Measurements from ENCODE around the gene C5orf58.

Gene C5orf58

GRCh38 chr5:170223360-170223759 lies 9.4 kb upstream of the C5orf58 start:
- TF ChIP-seq EZH2phosphoT487 (IDR thresholded peaks at IDR 0.05; ENCODE audit: borderline replicate concordance) (no peak), CTCF (conservative IDR thresholded peaks at IDR 0.05; ENCODE audit: low read length) (no peak)
- H3K79me2 ChIP-seq (ENCODE audit: insufficient read depth, low read length): no peaks in the 10 kb centered on the region
- 0 out of 2 replicates have a peak, but pooled peaks cover 6% of the 10 kb centered on the region for H3F3A ChIP-seq (ENCODE audit: low read depth)
- no peak overlapping the region for H3K4me3 ChIP-seq (ENCODE audit: low read length, poor library complexity, severe bottlenecking)
- no peaks in the 10 kb centered on the region for H3K9me3 ChIP-seq (ENCODE audit: insufficient read depth, low read depth, low read length)
- no peak overlapping the region for H3K9ac ChIP-seq (ENCODE audit: low read depth, low read length, poor library complexity, severe bottlenecking)
- peaks cover 29% of the 10 kb centered on the region for H3K4me1 ChIP-seq (ENCODE audit: insufficient read depth, low read length, poor library complexity, severe bottlenecking)
- H4K20me1 ChIP-seq (ENCODE audit: insufficient read depth, low read length, poor library complexity, severe bottlenecking): no peaks in the 10 kb centered on the region
- no peak overlapping the region for H2AFZ ChIP-seq (ENCODE audit: low read length)
- H3K4me2 ChIP-seq (ENCODE audit: low read depth, low read length, poor library complexity, severe bottlenecking): no peak overlapping the region
- H3K36me3 ChIP-seq (ENCODE audit: insufficient read depth, low read length): no peaks in the 10 kb centered on the region
- H3K27me3 ChIP-seq (ENCODE audit: insufficient read depth, low read length, poor library complexity, severe bottlenecking): no peaks in the 10 kb centered on the region
- no peaks in the 10 kb centered on the region for H3K9me2 ChIP-seq (replicated peaks; ENCODE audit: low read depth, low read length)

GRCh38 chr5:170223906-170224305 lies 8.9 kb upstream of the C5orf58 start:
- Histone ChIP-seq H2AFZ (ENCODE audit: low read length) (no peak overlapping the region), H3K4me1 (ENCODE audit: insufficient read depth, low read length, poor library complexity, severe bottlenecking) (peaks cover 24% of the 10 kb centered on the region), H3K27me3 (ENCODE audit: insufficient read depth, low read length, poor library complexity, severe bottlenecking) (no peaks in the 10 kb centered on the region), H3K79me2 (ENCODE audit: insufficient read depth, low read length) (no peaks in the 10 kb centered on the region), H3K36me3 (ENCODE audit: insufficient read depth, low read length) (no peaks in the 10 kb centered on the region), H4K20me1 (ENCODE audit: insufficient read depth, low read length, poor library complexity, severe bottlenecking) (no peaks in the 10 kb centered on the region), H3K9me3 (ENCODE audit: insufficient read depth, low read depth, low read length) (no peaks in the 10 kb centered on the region), H3K4me2 (ENCODE audit: low read depth, low read length, poor library complexity, severe bottlenecking) (no peak overlapping the region), H3F3A (ENCODE audit: low read depth) (0 out of 2 replicates have a peak, but pooled peaks cover 6% of the 10 kb centered on the region), H3K4me3 (ENCODE audit: low read length, poor library complexity, severe bottlenecking) (no peak overlapping the region), H3K9me2 (replicated peaks; ENCODE audit: low read depth, low read length) (no peaks in the 10 kb centered on the region), H3K9ac (ENCODE audit: low read depth, low read length, poor library complexity, severe bottlenecking) (no peak overlapping the region)
- TF ChIP-seq CTCF (conservative IDR thresholded peaks at IDR 0.05; ENCODE audit: low read length) (no peak), EZH2phosphoT487 (IDR thresholded peaks at IDR 0.05; ENCODE audit: borderline replicate concordance) (no peak)

GRCh38 chr5:170225326-170226128 lies 7.3 kb upstream of the C5orf58 start:
- no peaks in the 10 kb centered on the region for H3K9me2 ChIP-seq (replicated peaks; ENCODE audit: low read depth, low read length)
- no peak overlapping the region for H3K9ac ChIP-seq (ENCODE audit: low read depth, low read length, poor library complexity, severe bottlenecking)
- TF ChIP-seq EZH2phosphoT487 (IDR thresholded peaks at IDR 0.05; ENCODE audit: borderline replicate concordance) (no peak), CTCF (conservative IDR thresholded peaks at IDR 0.05; ENCODE audit: low read length) (peak; percentile 67)
- no peak overlapping the region for H3K4me3 ChIP-seq (ENCODE audit: low read length, poor library complexity, severe bottlenecking)
- peaks cover 9% of the 10 kb centered on the region for H3K4me1 ChIP-seq (ENCODE audit: insufficient read depth, low read length, poor library complexity, severe bottlenecking)
- H4K20me1 ChIP-seq (ENCODE audit: insufficient read depth, low read length, poor library complexity, severe bottlenecking): no peaks in the 10 kb centered on the region
- no peak overlapping the region for H3K4me2 ChIP-seq (ENCODE audit: low read depth, low read length, poor library complexity, severe bottlenecking)
- H3K36me3 ChIP-seq (ENCODE audit: insufficient read depth, low read length): no peaks in the 10 kb centered on the region
- H3K27me3 ChIP-seq (ENCODE audit: insufficient read depth, low read length, poor library complexity, severe bottlenecking): no peaks in the 10 kb centered on the region
- H2AFZ ChIP-seq (ENCODE audit: low read length): no peak overlapping the region
- H3K9me3 ChIP-seq (ENCODE audit: insufficient read depth, low read depth, low read length): no peaks in the 10 kb centered on the region
- H3K79me2 ChIP-seq (ENCODE audit: insufficient read depth, low read length): no peaks in the 10 kb centered on the region
- H3F3A ChIP-seq (ENCODE audit: low read depth): no peaks in the 10 kb centered on the region

All from Loucy (cell line).